SIG-M5 treated with dmso at 0.1 percent for 504 hours (cell line): ENCODE data around the gene TMEM259.

ENCODE experiments used
- DNase-seq: peaks from one replicate; lab custom pipeline; 2025; ENCODE audit not compliant: unreplicated experiment; lab: John Stamatoyannopoulos, UW

TMEM259 gene

GRCh38 chr19:1004803-1005664 lies 15.9 kb downstream of the TMEM259 start:
- no peak for DNase-seq

GRCh38 chr19:1004204-1004802 lies 16.6 kb downstream of the TMEM259 start:
- DNase-seq: no peak

- no peak for DNase-seq
Observed at GRCh38 chr19:1003283-1003682, 17.6 kb downstream of the TMEM259 start.

DNA sequence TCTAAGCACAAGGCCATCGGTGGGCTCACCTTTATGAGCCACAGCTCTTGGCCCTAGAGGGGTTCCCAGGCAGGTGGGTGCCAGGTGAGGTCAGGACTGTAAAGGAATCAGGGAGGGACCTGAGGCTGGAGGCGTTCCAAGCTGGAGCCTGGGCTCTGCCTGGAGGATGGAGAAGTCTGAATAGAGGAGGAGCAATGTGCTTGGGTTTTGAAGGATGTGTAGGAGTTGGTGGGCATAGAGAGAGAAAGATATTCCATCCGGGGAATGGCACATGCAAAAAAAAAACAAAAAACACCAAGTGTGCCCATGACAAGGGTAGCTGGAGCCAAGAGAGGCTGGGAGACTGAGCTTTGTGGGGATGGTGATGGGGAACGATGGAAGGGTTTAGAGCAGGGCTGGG lies 18.3 kb downstream of the TMEM259 start:
- DNase-seq: no peak

DNA sequence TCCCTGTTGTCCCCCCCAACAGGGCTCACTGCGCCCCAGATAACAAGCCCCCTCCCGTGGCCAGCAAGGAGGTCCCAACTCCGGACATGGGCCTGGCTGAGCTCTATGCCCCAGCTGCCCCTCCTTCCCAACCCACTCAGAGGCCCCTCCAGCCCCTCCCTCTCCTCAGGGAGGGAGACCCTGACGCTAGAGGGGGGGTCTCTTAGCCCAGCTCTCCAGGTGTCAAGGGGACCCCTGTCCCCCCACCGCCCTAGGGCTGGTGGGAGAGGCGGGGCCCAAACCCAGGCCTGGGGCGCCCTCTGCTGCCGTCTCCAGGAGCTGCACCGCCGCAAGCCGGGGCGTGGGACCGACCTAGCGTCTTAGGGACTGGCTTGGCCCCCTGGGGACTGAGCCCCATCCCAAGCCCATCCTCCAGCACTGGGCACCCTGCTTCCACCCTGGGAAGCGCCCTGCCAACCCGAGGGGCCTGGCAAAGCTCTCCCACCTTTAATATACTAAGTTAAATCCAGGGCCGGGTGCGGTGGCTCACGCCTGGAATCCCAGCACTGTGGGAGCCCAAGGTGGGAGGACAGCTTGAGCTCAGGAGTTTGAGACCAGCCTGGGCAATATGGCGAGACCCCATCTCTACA lies 19.3 kb downstream of the TMEM259 start:
- no peak for DNase-seq

DNA sequence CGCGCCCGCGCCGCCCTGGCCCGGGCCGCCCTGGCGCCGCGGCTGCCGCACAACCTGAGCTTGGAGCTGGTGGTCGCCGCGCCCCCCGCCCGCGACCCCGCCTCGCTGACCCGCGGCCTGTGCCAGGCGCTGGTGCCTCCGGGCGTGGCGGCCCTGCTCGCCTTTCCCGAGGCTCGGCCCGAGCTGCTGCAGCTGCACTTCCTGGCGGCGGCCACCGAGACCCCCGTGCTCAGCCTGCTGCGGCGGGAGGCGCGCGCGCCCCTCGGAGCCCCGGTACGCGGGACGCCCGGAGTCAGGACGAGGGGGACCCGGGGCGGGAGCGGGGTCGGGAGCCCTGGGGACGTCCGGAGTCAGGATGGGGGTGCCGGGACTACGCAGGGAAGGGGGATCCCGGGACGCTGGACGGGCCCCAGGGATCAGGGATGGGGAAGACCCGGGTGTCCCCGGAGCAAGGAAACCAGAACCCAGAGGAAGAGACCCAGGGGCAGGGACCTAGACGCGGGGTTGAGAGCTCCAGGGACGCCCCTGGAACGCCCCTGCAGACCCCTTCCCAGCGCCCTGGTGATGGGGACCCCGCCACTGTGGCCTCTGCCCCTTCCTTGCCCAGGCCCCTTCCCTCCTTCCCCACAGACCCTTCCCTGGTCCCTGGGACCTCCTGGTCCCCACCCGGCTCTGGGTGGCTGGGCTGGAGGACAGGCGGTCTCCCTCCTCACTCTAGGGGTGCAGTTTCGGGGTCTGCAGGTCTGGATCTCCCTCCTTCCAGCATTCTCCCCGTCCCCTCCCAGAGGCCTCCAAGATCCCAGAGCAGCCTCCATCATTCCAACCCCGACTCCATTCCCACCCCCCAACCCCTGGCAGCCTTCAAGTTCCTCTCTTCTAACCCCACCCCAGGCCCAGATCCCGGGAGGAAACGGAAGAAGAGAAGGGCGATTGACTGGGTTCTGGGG lies 20.1 kb downstream of the TMEM259 start:
- DNase-seq: no peak

- DNase-seq: peak; percentile 34
Observed at GRCh38 chr19:1000095-1000494, 20.8 kb downstream of the TMEM259 start, which contains the start of gene GRIN3B. Gene GRIN3B, plus strand, starts transcription at chr19:1000419. Its CDS starts 19 bp downstream, at chr19:1000438.

- DNase-seq: no peak
Observed at GRCh38 chr19:999379-999719, 21.6 kb downstream of the TMEM259 start.

DNA sequence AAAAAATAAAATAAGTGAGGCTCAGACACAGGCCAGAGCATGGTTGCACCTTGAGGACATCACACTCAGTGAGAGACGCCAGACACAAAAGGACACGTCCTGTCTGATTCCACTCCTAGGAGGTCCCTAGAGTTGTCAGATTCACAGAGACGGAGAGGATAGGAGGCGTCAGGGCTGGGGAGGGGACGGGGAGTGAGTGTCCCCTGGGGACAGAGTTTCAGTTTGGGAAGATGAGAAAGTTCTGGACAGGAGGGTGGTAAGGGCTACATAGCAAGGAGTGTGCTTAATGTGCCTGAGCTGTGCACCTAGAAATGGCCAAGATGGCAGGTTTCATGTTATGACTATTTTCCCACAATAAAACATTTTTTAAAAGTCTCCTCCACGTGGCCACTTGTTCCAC lies 22.9 kb downstream of the TMEM259 start:
- DNase-seq: no peak

GRCh38 chr19:996051-996838 lies 24.7 kb downstream of the TMEM259 start:
- DNase-seq: peak; percentile 26

DNA sequence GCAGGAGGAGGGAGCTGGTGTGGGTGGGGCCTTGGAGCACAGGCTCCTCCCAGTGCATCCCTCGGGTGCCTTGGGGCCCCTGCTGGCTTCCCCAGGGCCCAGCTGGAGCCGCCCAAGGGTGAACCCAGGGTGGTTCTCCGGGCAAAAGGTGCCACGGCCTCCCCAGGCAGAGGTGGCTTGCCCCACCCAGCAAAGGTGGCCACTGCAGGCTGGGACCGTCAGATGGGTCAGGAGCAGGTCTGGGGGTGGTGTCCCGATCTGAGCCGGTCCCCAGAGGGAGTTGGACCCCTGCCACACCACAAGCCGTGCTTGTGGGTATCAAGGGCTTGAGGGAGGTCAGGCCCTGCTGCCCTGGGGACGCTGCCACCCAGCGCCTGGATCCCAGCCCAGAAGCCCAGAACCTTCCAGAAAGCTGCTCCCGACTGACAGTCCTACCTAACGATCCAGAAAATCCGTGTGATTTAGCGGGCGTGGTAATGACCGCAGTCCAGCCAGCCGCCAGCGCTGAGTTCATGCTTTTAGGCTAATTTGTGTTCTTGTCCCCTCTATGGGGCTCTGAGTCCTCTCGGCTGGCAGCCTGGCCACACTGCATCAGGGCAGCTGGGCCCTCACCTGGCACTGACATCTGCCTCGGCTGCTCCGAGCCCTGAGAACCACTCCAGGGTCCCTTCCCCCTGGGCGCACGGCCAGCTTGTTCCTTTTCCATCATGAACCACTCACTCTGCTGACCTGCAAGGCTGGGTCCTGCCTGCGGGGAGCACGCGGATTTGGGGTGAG lies 25.7 kb downstream of the TMEM259 start:
- DNase-seq: no peak

DNA sequence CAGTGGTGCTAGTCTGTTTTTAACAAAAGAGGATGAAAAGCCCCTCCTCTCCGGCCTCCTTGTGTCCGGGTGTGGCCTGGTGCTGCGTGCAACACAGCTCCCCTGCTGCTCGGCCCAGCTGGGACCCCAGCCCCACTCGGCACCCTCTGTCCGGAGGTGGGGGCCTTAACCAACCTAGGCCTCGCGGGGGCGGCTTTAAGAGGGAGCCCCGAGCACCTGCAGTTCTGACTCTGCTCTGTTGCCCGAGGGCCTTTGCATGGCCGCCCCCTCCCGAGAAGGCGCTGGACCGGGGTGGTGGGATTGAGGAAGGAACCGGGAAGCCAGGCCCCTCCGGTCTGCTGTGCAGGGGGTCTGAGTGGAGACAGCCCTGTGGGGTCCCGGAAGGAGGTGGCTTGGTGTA lies 26.4 kb downstream of the TMEM259 start:
- no peak for DNase-seq

- no peak for DNase-seq
Observed at GRCh38 chr19:993831-994393, 27.0 kb downstream of the TMEM259 start.

DNA sequence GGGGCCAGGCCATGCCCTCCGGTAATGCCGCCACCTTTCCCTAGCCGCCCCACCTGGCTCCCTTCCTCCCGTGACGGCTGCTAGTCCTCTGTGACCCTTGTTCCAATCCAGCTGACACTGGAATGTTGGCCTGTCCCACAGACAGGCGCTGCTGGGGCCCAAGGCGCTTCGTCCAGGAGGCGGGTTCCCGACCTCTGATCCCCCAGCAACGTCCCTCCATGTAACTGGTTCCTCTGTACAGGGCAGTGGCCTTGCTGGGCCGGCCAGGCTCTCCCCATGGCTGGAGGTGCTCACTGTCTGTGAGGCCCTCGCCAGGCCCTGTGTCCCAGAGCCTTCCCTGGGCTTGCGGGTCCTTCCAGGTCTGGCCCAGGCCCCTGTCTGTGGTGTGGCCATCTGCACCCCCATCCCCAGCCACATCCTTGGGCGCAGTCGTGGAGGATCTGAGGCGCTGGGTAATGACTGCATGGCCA lies 27.5 kb downstream of the TMEM259 start:
- DNase-seq: no peak

GRCh38 chr19:992670-993055 lies 28.3 kb downstream of the TMEM259 start:
- no peak for DNase-seq

DNA sequence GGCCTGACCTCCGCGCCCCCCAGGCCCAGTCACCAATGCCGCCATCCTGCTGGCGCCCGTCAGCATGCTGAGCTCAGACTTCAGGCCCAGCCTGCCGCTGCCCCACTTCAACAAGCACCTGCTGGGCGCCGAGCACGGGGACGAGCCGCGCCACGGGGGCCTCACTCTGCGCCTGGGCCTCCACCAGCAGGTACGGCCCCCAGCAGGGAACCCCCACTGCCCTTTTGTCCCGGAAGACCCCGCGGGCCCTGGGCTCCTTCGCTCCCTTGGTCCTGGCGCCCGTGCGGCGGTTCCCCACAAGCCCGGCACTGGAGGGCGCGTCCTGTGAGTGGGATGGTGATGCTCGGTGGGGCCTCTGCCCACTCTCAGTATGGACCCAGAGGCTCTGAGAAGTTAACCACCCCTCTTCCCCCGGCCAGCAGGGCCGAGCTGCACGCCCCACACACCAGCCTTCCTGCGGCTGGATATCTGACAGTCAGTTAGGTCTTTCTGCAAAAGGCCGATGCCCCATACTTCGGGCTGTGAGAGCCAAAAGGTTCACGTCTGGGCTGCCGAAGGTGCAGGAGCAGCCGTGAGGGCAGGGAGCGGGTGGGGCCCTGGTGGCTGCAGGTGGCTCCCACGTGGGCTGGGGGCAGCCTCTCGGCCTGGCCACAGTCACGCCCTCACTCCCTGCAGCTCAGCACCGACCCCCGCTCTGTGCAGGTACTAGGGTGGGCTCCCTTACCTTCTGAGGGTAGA lies 28.8 kb downstream of the TMEM259 start:
- no peak for DNase-seq

DNA sequence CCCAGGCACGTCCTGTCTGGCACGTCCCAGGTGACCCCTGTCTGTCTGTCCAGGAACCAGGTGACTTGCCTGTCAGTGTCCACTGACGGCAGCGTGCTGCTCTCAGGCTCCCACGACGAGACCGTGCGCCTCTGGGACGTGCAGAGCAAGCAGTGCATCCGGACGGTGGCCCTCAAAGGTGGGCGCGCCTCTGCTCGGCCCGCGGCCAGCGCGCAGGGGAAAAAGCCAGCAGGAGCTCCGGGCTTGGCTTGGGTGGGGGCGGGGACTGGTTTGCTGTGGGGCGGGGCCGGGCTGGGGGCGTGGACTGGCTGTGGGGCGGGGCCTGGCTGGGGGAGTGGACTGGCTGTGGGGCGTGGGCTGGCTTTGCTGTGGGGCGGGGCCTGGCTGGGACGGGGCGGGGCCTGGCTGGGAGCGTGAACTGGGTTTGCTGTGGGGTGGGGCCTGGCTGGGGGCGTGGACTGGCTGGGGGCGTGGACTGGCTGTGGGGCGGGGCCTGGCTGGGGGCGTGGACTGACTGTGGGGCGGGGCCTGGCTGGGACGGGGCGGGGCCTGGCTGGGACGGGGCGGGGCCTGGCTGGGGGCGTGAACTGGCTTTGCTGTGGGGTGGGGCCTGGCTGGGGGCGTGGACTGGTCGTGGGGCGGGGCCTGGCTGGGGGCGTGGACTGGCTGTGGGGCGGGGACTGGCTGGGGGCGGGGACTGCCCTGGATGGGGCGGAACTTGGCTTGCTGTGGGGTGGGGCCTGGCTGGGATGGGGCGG lies 29.6 kb downstream of the TMEM259 start:
- no peak for DNase-seq

GRCh38 chr19:990746-991145 lies 30.2 kb downstream of the TMEM259 start:
- DNase-seq: no peak
